Measurements from ENCODE around the gene ZNF598. TPM values are rescaled to one million over a fixed set of nuclear protein-coding genes. Genes with fewer than 3 reads are reported as not detected.

Gene ZNF598
- total RNA-seq, 1 experiment from 2014 or later, result 57.4 TPM

DNA sequence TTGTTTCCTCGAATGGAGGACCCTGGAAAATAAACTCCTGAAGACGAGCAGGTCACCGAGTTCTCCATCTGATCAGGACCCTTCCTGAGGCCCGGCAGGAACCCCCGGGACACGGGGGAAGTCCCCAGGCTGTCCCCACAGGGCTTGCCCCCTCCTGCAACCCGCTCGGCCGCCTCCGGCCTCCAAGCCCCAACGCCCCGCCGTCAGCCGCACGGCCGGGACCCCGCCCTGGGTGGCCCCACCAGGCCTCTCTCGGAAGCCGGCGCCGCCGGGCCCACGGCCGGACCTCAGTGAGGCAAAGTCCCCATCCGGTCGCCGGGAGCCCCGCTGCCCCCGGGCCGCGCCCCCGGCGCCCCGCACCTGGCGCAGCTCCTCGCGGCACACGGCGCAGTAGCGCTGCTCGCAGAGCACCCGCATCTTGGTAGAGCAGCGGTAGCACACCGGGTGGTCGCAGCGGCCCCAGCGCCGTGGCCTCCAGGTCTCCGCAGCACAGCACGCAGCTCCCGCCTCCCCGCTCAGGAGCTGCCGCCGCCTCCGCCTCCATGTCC, 383 bp downstream of the ZNF598 start:
- H3K9me3 ChIP-seq (ENCODE audit: control insufficient read depth in 1 of 2, insufficient read depth in 1 of 2, low read depth in 1 of 2, low read length in 2 of 2), result no peaks in the 10 kb centered on the region
- peaks cover 9% of the 10 kb centered on the region; the same call in 1 of the 2 replicates for H4K20me1 ChIP-seq (ENCODE audit: insufficient read depth)
- peak overlapping the region; percentile 79 to 87 for H3K4me3 ChIP-seq (replicated peaks in 1 of 2; ENCODE audit: low read depth in 1 of 2, low read length in 2 of 2)
- intact Hi-C loops (cut with micrococcal nuclease), result no loop called here
- peak overlapping the region; percentile 92 for H3K4me2 ChIP-seq (ENCODE audit: low read length)
- H3K27ac ChIP-seq (ENCODE audit: low read depth, low read length), result peak overlapping the region; percentile 92
- TF ChIP-seq ZFX (IDR thresholded peaks at IDR 0.05) (peak; percentile 87; the same call in 1 of the 2 replicates), ZNF274 (IDR thresholded peaks at IDR 0.05; ENCODE audit: low read depth, low read length) (no peak)
- no TSS peak for BruUV-seq (replicated peaks)
- DNase-seq (ENCODE audit: low read depth, low spot score), result no peak
- H2AFZ ChIP-seq (ENCODE audit: low read depth, low read length, poor library complexity, severe bottlenecking), result no peak overlapping the region
- POLR2A ChIA-PET, result no interaction called here
- peaks cover 25 to 54% of the 10 kb centered on the region in 2 experiments for H3K4me1 ChIP-seq (ENCODE audit: control insufficient read depth in 1 of 2, insufficient read depth in 2 of 2, low read length in 2 of 2)
- RAD21 ChIA-PET (ENCODE audit: low non-redundant PET in 1 of 2, low total read pairs in 2 of 2, uncharacterized antibody in 2 of 2, unreplicated experiment in 2 of 2), result no interaction called here
- ATAC-seq, result peak; percentile 39
- no peaks in the 10 kb centered on the region for H3K9me2 ChIP-seq (ENCODE audit: insufficient read depth)
- H3K9ac ChIP-seq (ENCODE audit: low read length), result peak overlapping the region; percentile 97
- H3K79me2 ChIP-seq (ENCODE audit: insufficient read depth, low read length), result peaks cover 62% of the 10 kb centered on the region
- CTCF ChIA-PET, result no interaction called here
- H3K27me3 ChIP-seq (ENCODE audit: insufficient read depth, low read length), result no peaks in the 10 kb centered on the region
- H3K36me3 ChIP-seq (ENCODE audit: control insufficient read depth in 1 of 2, insufficient read depth in 2 of 2, low read length in 2 of 2), result 0 out of 4 replicates have a peak, but pooled peaks cover 0 to 7% of the 10 kb centered on the region in 2 experiments

DNA sequence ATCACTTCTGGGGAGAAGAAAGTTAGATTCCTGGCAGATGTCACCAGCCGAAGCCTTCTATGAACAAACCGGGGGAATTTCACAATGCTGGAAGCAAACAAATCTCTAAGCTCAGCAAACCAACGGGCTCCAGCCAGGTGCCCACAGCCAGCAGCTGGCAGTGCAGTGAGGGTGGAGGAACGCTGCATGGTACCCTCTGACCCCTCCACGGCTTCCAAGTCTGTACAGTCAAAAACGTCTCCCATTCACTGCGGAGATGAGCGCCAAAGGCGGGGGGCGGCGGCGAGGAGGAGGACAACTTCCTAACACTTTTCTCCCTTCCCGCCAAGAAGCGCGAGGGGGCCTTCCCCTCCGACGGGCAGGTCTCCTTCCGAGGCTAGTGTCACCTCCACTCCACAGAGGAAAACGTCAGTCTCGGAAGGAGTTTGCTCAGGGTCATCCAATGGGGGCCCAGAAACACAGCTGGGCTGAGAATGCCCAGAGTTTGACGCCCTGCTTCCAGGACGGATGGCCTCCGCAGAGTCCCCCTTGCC, 924 bp downstream of the ZNF598 start:
- Histone ChIP-seq H3K27me3 (ENCODE audit: insufficient read depth, low read length) (no peaks in the 10 kb centered on the region), H3K4me3 (replicated peaks in 1 of 2; ENCODE audit: low read depth in 1 of 2, low read length in 2 of 2) (peak overlapping the region; percentile 79 to 87), H3K79me2 (ENCODE audit: insufficient read depth, low read length) (peaks cover 65% of the 10 kb centered on the region), H3K9me2 (ENCODE audit: insufficient read depth) (no peaks in the 10 kb centered on the region), H3K9ac (ENCODE audit: low read length) (peak overlapping the region; percentile 97), H3K4me2 (ENCODE audit: low read length) (peak overlapping the region; percentile 92), H2AFZ (ENCODE audit: low read depth, low read length, poor library complexity, severe bottlenecking) (no peak overlapping the region), H3K4me1 (ENCODE audit: control insufficient read depth in 1 of 2, insufficient read depth in 2 of 2, low read length in 2 of 2) (peaks cover 28 to 58% of the 10 kb centered on the region in 2 experiments), H3K36me3 (ENCODE audit: control insufficient read depth in 1 of 2, insufficient read depth in 2 of 2, low read length in 2 of 2) (0 out of 4 replicates have a peak, but pooled peaks cover 0 to 7% of the 10 kb centered on the region in 2 experiments), H3K9me3 (ENCODE audit: control insufficient read depth in 1 of 2, insufficient read depth in 1 of 2, low read depth in 1 of 2, low read length in 2 of 2) (no peaks in the 10 kb centered on the region), H3K27ac (ENCODE audit: low read depth, low read length) (peak overlapping the region; percentile 92), H4K20me1 (ENCODE audit: insufficient read depth) (peaks cover 9% of the 10 kb centered on the region; the same call in 1 of the 2 replicates)
- ChIA-PET RAD21 (ENCODE audit: low non-redundant PET in 1 of 2, low total read pairs in 2 of 2, uncharacterized antibody in 2 of 2, unreplicated experiment in 2 of 2) (interaction anchor here in 1 of 2 experiments (0.6 kb wide), 1 partner anchor 51 kb away, joined by 4 read pairs; no protein-coding TSS in a partner anchor), POLR2A (interaction anchor here (1.0 to 1.4 kb wide), 2 partner anchors 11 kb away, joined by 3 read pairs; partner anchors contain the start of gene NPW), CTCF (interaction anchor here (1.2 kb wide), 1 partner anchor 132 kb away, joined by 5 read pairs; no protein-coding TSS in a partner anchor)
- TF ChIP-seq CBX3 (IDR thresholded peaks at IDR 0.05; ENCODE audit: low read depth) (no peak), MAX (IDR thresholded peaks at IDR 0.05) (peak; percentile 42)
- ATAC-seq (no peak), DNase-seq (ENCODE audit: low read depth, low spot score) (no peak)
- intact Hi-C loops (cut with micrococcal nuclease), result no loop called here
- no TSS peak for BruUV-seq (replicated peaks)
